ENCODE measurements around the gene PPCS. TPM values are rescaled to one million over a fixed set of nuclear protein-coding genes. Genes with fewer than 3 reads are reported as not detected.

Gene PPCS
- total and polyA plus RNA-seq, 2 of the 8 experiments (the other 6 are each of a cell fraction or from before 2014, with no cell fraction given): 24.5 to 35.3 TPM

DNA sequence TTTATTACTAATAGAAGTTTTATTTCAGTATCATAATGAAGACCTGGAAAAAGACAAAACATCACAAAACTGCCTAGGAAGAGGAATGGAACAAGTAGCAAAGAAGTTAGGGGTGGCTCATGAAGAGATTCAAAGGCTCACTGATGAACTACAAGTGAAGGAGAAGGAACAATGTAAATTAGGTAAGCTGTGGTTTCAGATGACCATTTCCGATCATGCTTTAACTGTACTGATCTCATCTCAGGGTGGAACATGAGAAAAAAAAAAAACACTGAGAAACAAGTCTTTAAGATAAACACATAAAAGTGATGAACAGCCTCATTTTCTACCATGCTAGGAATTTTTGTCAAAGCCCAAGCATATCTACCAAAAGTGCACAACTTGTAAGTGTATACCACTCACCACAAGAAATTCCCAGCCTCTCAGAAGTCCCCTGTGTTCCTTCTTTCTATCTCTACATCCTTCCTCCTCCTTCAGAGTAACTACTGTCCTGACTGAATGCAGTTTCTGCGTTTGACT is 26.4 kb downstream of the PPCS start:
- no peaks in the 10 kb centered on the region for H3K9me3 ChIP-seq (ENCODE audit: insufficient read depth in 2 of 2, low read depth in 1 of 2, low read length in 1 of 2)
- no peak overlapping the region for H3K9ac ChIP-seq (replicated peaks in 1 of 4; ENCODE audit: extremely low read depth in 1 of 4, low read depth in 3 of 4, low read length in 3 of 4)
- H4K5ac ChIP-seq (ENCODE audit: insufficient read length, low read depth, low read length): no peak overlapping the region
- no peaks in the 10 kb centered on the region for H3K36me3 ChIP-seq (ENCODE audit: control insufficient read depth in 2 of 4, insufficient read depth in 4 of 4, low read length in 3 of 4)
- no peaks in the 10 kb centered on the region for H3K27me3 ChIP-seq (replicated peaks in 1 of 4; ENCODE audit: control insufficient read depth in 3 of 4, extremely low read depth in 1 of 4, insufficient read depth in 3 of 4, low read length in 3 of 4)
- no peak overlapping the region for H3K4me3 ChIP-seq (ENCODE audit: extremely low read depth in 1 of 4, insufficient read depth in 2 of 4, low read depth in 3 of 4, low read length in 4 of 4)
- ChIA-PET CTCF (ENCODE audit: partially characterized antibody) (no interaction called here), POLR2A (ENCODE audit: partially characterized antibody) (no interaction called here)
- no peak overlapping the region for H3K4ac ChIP-seq (replicated peaks; ENCODE audit: insufficient read length, low read depth, low read length)
- peak; percentile 32 for FAIRE-seq
- H4K20me1 ChIP-seq (replicated peaks in 1 of 2; ENCODE audit: control insufficient read depth in 1 of 2, insufficient read depth in 2 of 2, low read length in 2 of 2): no peaks in the 10 kb centered on the region
- H2AFZ ChIP-seq (ENCODE audit: low read length): no peak overlapping the region
- no peak overlapping the region for H4K8ac ChIP-seq (ENCODE audit: extremely low read depth, insufficient read depth, low read length)
- no peak overlapping the region for H2BK5ac ChIP-seq (ENCODE audit: low read depth, low read length)
- 62% methylated on average over 2 of the region's 2 CpGs; no CpG with 5 or more reads in 1 of the 2 experiments for WGBS, 2 experiments (ENCODE audit: extremely low coverage in 1 of 2, insufficient coverage in 1 of 2, insufficient read length in 1 of 2, insufficient replicate concordance in 2 of 2, low coverage in 1 of 2, low lambda C conversion rate in 2 of 2, missing lambda C conversion rate in 1 of 2)
- no peaks in the 10 kb centered on the region for H3K23me2 ChIP-seq (ENCODE audit: low read depth, low read length)
- H3K27ac ChIP-seq (ENCODE audit: low read depth, low read length): no peak overlapping the region
- H2AK5ac ChIP-seq (ENCODE audit: low read depth, low read length): no peak overlapping the region
- DNase-seq (ENCODE audit: low read depth in 1 of 2, low spot score in 2 of 2): no peak
- no peak overlapping the region for H3K56ac ChIP-seq (replicated peaks; ENCODE audit: insufficient read length, low read depth, low read length)
- no peaks in the 10 kb centered on the region for H3K79me1 ChIP-seq (ENCODE audit: low read depth, low read length)
- H2BK20ac ChIP-seq (ENCODE audit: low read length): no peak overlapping the region
- no peak overlapping the region for H4K91ac ChIP-seq (replicated peaks; ENCODE audit: insufficient read length, low read length)
- no peak overlapping the region for H3K23ac ChIP-seq (ENCODE audit: insufficient read length)
- no peaks in the 10 kb centered on the region for H3K79me2 ChIP-seq (ENCODE audit: control insufficient read depth in 1 of 2, insufficient read depth in 2 of 2, low read length in 2 of 2)
- TF ChIP-seq SIX5 (IDR thresholded peaks at IDR 0.05; ENCODE audit: low read depth, low read length): no peak
- TF ChIP-seq, protein P1, sequence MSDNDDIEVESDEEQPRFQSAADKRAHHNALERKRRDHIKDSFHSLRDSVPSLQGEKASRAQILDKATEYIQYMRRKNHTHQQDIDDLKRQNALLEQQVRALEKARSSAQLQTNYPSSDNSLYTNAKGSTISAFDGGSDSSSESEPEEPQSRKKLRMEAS (IDR thresholded peaks at IDR 0.05): no peak
- no peak for TF ChIP-seq SAP30 (IDR thresholded peaks at IDR 0.05; ENCODE audit: insufficient read depth, insufficient replicate concordance, low read length)
- TF ChIP-seq SIN3A (conservative IDR thresholded peaks at IDR 0.05 in 1 of 2, IDR thresholded peaks at IDR 0.05 in 1 of 2; ENCODE audit: low read depth in 1 of 2, low read length in 2 of 2): no peak
- TF ChIP-seq, protein P2, sequence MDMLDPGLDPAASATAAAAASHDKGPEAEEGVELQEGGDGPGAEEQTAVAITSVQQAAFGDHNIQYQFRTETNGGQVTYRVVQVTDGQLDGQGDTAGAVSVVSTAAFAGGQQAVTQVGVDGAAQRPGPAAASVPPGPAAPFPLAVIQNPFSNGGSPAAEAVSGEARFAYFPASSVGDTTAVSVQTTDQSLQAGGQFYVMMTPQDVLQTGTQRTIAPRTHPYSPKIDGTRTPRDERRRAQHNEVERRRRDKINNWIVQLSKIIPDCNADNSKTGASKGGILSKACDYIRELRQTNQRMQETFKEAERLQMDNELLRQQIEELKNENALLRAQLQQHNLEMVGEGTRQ (IDR thresholded peaks at IDR 0.05; ENCODE audit: low read length): no peak
- no peak for TF ChIP-seq POLR2A (IDR thresholded peaks at IDR 0.05; ENCODE audit: control extremely low read depth in 1 of 2, low read depth in 2 of 2, low read length in 2 of 2)
- TF ChIP-seq, protein P3, sequence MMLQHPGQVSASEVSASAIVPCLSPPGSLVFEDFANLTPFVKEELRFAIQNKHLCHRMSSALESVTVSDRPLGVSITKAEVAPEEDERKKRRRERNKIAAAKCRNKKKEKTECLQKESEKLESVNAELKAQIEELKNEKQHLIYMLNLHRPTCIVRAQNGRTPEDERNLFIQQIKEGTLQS (IDR thresholded peaks at IDR 0.05; ENCODE audit: insufficient read depth, low read depth, low read length): no peak
- TF ChIP-seq SP1 (IDR thresholded peaks at IDR 0.05; ENCODE audit: low read depth, low read length): no peak
- TF ChIP-seq NANOG (IDR thresholded peaks at IDR 0.05; ENCODE audit: insufficient read depth, low read depth, low read length, poor library complexity, severe bottlenecking): no peak
- no peak overlapping the region for H3K14ac ChIP-seq (ENCODE audit: insufficient read length)
- H2BK15ac ChIP-seq (ENCODE audit: low read length): no peak overlapping the region
- no peak overlapping the region for H2BK120ac ChIP-seq (replicated peaks; ENCODE audit: low read depth, low read length)
- H2BK12ac ChIP-seq (ENCODE audit: low read depth, low read length): no peak overlapping the region
- no peak overlapping the region for H3K18ac ChIP-seq (ENCODE audit: extremely low read depth, low read length)
- no peak overlapping the region for H3K4me2 ChIP-seq (ENCODE audit: insufficient read depth in 1 of 2, low read depth in 2 of 2, low read length in 2 of 2)
- H3K4me1 ChIP-seq (replicated peaks in 1 of 4; ENCODE audit: control insufficient read depth in 3 of 4, insufficient read depth in 4 of 4, low read length in 3 of 4): no peaks in the 10 kb centered on the region
